SK-N-SH treated with all-trans-retinoic acid at 6 μM for 48 hours (cell line): ENCODE data around the gene ST6GALNAC3.
"Not testable (repeated sequence)": the region's sequence is repeated elsewhere in the genome, so short reads cannot be mapped to it uniquely, and the experiment has no call there.

Experiments
- ATAC-seq: fragments of 200-7000 bp; cut with Tn5 transposase; 3 replicates; pipeline ENCODE4 v1.9.1; 2020; ENCODE audit warnings: mild to moderate bottlenecking, moderate library complexity
- ARNTL ChIP-seq: fragments of 450-650 bp; formaldehyde crosslinking; IDR thresholded peaks from 2 replicates; pipeline ENCODE4 v1.5.0; 2020; ENCODE audit warnings: low read depth, mild to moderate bottlenecking, moderate library complexity, borderline replicate concordance
- BACH2 ChIP-seq: fragments of 250-450 bp; sonication (Bioruptor Pico); IDR thresholded peaks from 2 replicates; pipeline ENCODE4 v1.9.0; 2021; ENCODE audit warnings: mild to moderate bottlenecking, borderline replicate concordance
- CSDC2 ChIP-seq: fragments of 250-450 bp; sonication (Bioruptor Pico); IDR thresholded peaks from 2 replicates; pipeline ENCODE4 v1.5.0; 2020; ENCODE audit warnings: mild to moderate bottlenecking, moderate library complexity
- CSRNP3 ChIP-seq: fragments of 250-450 bp; sonication (Bioruptor Pico); IDR thresholded peaks from 2 replicates; pipeline ENCODE4 v1.5.1; 2021; ENCODE audit warnings: mild to moderate bottlenecking, moderate library complexity
- ESRRG ChIP-seq: fragments of 250-450 bp; sonication (Bioruptor Pico); IDR thresholded peaks from 2 replicates; pipeline ENCODE4 v1.6.1; 2021; ENCODE audit warnings: mild to moderate bottlenecking
- GLIS3 ChIP-seq: fragments of 250-450 bp; sonication (Bioruptor Pico); IDR thresholded peaks from 2 replicates; pipeline ENCODE4 v1.5.0; 2020; ENCODE audit warnings: mild to moderate bottlenecking, moderate library complexity
- ISL1 ChIP-seq: fragments of 250-450 bp; sonication (Bioruptor Pico); IDR thresholded peaks from 2 replicates; pipeline ENCODE4 v2.1.2; 2022; ENCODE audit warnings: mild to moderate bottlenecking, moderate library complexity
- OSR1 ChIP-seq: fragments of 250-450 bp; sonication (Bioruptor Pico); IDR thresholded peaks from 2 replicates; pipeline ENCODE4 v1.8.0; 2022; ENCODE audit warnings: moderate library complexity, mild to moderate bottlenecking, inconsistent platforms
- PPARA ChIP-seq: fragments of 250-450 bp; sonication (Bioruptor Pico); IDR thresholded peaks from 2 replicates; pipeline ENCODE4 v1.5.0; 2020; ENCODE audit warnings: mild to moderate bottlenecking, borderline replicate concordance
- SNAI2 ChIP-seq: fragments of 250-450 bp; sonication (Bioruptor Pico); IDR thresholded peaks from 2 replicates; pipeline ENCODE4 v1.5.0; 2020; ENCODE audit warnings: mild to moderate bottlenecking, moderate library complexity
- TCF4 ChIP-seq: fragments of 250-450 bp; sonication (Bioruptor Pico); IDR thresholded peaks from 2 replicates; pipeline ENCODE4 v1.8.0; 2021; ENCODE audit warnings: mild to moderate bottlenecking, moderate library complexity, borderline replicate concordance
- TOX ChIP-seq: fragments of 250-450 bp; sonication (Bioruptor Pico); IDR thresholded peaks from 2 replicates; pipeline ENCODE4 v1.8.0; 2021; ENCODE audit warnings: mild to moderate bottlenecking, moderate library complexity, borderline replicate concordance
- TSHZ2 ChIP-seq: fragments of 250-450 bp; sonication (Bioruptor Pico); IDR thresholded peaks from 2 replicates; pipeline ENCODE4 v1.5.0; 2020; ENCODE audit warnings: mild to moderate bottlenecking, moderate library complexity
- ZC3H10 ChIP-seq: fragments of 250-450 bp; sonication (Bioruptor Pico); IDR thresholded peaks from 2 replicates; pipeline ENCODE4 v1.5.1; 2021; ENCODE audit warnings: mild to moderate bottlenecking, moderate library complexity
- ZFP3 ChIP-seq: fragments of 250-450 bp; sonication (Bioruptor Pico); IDR thresholded peaks from 2 replicates; pipeline ENCODE4 v1.5.0; 2020; ENCODE audit warnings: mild to moderate bottlenecking, moderate library complexity
- ZFP30 ChIP-seq: fragments of 450-650 bp; formaldehyde crosslinking; IDR thresholded peaks from 2 replicates; pipeline ENCODE4 v1.5.0; 2022; ENCODE audit warnings: mild to moderate bottlenecking, moderate library complexity
- ZNF565 ChIP-seq: fragments of 450-650 bp; formaldehyde crosslinking; conservative IDR thresholded peaks from 2 replicates; pipeline ENCODE4 v1.5.0; 2020; ENCODE audit warnings: low read depth, mild to moderate bottlenecking, moderate library complexity
- ZNF70 ChIP-seq: fragments of 450-650 bp; formaldehyde crosslinking; IDR thresholded peaks from 2 replicates; pipeline ENCODE4 v1.5.0; 2020; ENCODE audit warnings: mild to moderate bottlenecking, moderate library complexity
- ZNF8 ChIP-seq: fragments of 450-650 bp; formaldehyde crosslinking; IDR thresholded peaks from 2 replicates; pipeline ENCODE4 v1.5.0; 2020; ENCODE audit warnings: mild to moderate bottlenecking, moderate library complexity
- TF ChIP-seq, protein P1 (sequence below): fragments of 250-450 bp; sonication (Bioruptor Pico); IDR thresholded peaks from 2 replicates; pipeline ENCODE4 v1.8.0; 2020; ENCODE audit warnings: mild to moderate bottlenecking, moderate library complexity, borderline replicate concordance
- TF ChIP-seq, protein P2 (sequence below): fragments of 250-450 bp; sonication (Bioruptor Pico); IDR thresholded peaks from 2 replicates; pipeline ENCODE4 v1.8.0; 2021; ENCODE audit warnings: low read depth, mild to moderate bottlenecking, moderate library complexity, borderline replicate concordance
- TF ChIP-seq, protein P3 (sequence below): fragments of 250-450 bp; sonication (Bioruptor Pico); IDR thresholded peaks from 2 replicates; pipeline ENCODE4 v1.5.1; 2020; ENCODE audit warnings: low read depth, mild to moderate bottlenecking, moderate library complexity

ST6GALNAC3 gene

GRCh38 chr1:76340056-76340455, 265.5 kb downstream of the ST6GALNAC3 start (continued):
- TF ChIP-seq, protein P1, sequence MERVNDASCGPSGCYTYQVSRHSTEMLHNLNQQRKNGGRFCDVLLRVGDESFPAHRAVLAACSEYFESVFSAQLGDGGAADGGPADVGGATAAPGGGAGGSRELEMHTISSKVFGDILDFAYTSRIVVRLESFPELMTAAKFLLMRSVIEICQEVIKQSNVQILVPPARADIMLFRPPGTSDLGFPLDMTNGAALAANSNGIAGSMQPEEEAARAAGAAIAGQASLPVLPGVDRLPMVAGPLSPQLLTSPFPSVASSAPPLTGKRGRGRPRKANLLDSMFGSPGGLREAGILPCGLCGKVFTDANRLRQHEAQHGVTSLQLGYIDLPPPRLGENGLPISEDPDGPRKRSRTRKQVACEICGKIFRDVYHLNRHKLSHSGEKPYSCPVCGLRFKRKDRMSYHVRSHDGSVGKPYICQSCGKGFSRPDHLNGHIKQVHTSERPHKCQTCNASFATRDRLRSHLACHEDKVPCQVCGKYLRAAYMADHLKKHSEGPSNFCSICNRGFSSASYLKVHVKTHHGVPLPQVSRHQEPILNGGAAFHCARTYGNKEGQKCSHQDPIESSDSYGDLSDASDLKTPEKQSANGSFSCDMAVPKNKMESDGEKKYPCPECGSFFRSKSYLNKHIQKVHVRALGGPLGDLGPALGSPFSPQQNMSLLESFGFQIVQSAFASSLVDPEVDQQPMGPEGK (CRISPR knock-in tag), result no peak
- TF ChIP-seq ZNF70 (CRISPR knock-in tag), result no peak
- no peak for TF ChIP-seq ESRRG (CRISPR knock-in tag)
- no peak for TF ChIP-seq ZC3H10 (CRISPR knock-in tag)
- no peak for TF ChIP-seq TOX
- no peak for TF ChIP-seq ARNTL (CRISPR knock-in tag)
- no peak for TF ChIP-seq ZFP3

DNA sequence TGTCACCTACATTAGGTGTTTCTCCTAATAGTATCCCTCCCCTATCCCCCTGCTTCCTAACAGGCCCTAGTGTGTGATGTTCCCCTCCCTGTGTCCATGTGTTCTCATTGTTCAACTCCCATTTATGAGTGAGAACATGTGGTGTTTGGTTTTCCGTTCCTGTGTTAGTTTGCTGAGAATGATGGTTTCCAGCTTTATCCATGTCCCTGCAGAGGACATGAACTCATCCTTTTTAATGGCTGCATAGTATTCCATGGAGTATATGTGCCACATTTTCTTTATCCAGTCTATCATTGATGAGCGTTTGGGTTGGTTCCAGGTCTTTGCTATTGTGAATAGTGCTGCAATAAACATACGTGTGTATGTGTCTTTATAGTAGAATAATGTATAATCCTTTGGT, 267.3 kb downstream of the ST6GALNAC3 start:
- ATAC-seq, result not testable (repeated sequence)

DNA sequence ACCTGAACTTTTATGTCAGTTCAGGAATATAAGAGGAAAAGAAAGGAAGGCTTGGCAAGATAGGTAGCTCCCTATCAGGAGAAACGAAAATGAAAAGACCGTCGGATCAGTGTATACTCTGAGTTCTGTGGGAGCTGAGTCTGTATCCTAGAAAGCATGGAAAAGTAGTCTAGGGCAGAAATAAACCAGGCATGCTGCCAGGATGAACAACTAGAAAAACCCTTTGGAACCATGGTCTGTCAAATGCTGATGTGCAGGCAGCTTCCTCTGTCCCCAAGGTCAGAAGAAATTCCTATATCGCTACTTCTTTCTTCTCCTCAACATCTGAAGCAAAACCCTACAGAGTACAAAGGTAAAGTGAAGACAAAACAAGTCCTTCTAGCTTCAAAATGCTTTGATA, 268.8 kb downstream of the ST6GALNAC3 start:
- TF ChIP-seq ZNF8 (CRISPR knock-in tag) (no peak), TSHZ2 (CRISPR knock-in tag) (no peak), TCF4 (CRISPR knock-in tag) (no peak), CSRNP3 (CRISPR knock-in tag) (no peak), PPARA (CRISPR knock-in tag) (no peak), ESRRG (CRISPR knock-in tag) (no peak), SNAI2 (CRISPR knock-in tag) (no peak), ZC3H10 (CRISPR knock-in tag) (no peak), GLIS3 (CRISPR knock-in tag) (no peak), OSR1 (CRISPR knock-in tag) (no peak), CSDC2 (CRISPR knock-in tag) (no peak), BACH2 (CRISPR knock-in tag) (no peak), ISL1 (no peak), ZNF70 (CRISPR knock-in tag) (no peak), ZFP30 (CRISPR knock-in tag) (no peak), ZNF565 (no peak)
- TF ChIP-seq, protein P2, sequence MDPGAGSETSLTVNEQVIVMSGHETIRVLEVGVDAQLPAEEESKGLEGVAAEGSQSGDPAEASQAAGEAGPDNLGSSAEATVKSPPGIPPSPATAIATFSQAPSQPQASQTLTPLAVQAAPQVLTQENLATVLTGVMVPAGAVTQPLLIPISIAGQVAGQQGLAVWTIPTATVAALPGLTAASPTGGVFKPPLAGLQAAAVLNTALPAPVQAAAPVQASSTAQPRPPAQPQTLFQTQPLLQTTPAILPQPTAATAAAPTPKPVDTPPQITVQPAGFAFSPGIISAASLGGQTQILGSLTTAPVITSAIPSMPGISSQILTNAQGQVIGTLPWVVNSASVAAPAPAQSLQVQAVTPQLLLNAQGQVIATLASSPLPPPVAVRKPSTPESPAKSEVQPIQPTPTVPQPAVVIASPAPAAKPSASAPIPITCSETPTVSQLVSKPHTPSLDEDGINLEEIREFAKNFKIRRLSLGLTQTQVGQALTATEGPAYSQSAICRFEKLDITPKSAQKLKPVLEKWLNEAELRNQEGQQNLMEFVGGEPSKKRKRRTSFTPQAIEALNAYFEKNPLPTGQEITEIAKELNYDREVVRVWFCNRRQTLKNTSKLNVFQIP, result no peak
- TF ChIP-seq, protein P1 (CRISPR knock-in tag), result no peak
- TF ChIP-seq, protein P3, sequence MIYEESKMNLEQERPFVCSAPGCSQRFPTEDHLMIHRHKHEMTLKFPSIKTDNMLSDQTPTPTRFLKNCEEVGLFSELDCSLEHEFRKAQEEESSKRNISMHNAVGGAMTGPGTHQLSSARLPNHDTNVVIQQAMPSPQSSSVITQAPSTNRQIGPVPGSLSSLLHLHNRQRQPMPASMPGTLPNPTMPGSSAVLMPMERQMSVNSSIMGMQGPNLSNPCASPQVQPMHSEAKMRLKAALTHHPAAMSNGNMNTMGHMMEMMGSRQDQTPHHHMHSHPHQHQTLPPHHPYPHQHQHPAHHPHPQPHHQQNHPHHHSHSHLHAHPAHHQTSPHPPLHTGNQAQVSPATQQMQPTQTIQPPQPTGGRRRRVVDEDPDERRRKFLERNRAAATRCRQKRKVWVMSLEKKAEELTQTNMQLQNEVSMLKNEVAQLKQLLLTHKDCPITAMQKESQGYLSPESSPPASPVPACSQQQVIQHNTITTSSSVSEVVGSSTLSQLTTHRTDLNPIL (CRISPR knock-in tag), result no peak
- no peak for ATAC-seq
